Measurements from ENCODE around the gene CSF1R. TPM values are rescaled to one million over a fixed set of nuclear protein-coding genes. Genes with fewer than 3 reads are reported as not detected.

The CSF1R gene
- total RNA-seq, 8 experiments from 2014 or later, result 0.16 to 0.94 (median 0.53) TPM

DNA sequence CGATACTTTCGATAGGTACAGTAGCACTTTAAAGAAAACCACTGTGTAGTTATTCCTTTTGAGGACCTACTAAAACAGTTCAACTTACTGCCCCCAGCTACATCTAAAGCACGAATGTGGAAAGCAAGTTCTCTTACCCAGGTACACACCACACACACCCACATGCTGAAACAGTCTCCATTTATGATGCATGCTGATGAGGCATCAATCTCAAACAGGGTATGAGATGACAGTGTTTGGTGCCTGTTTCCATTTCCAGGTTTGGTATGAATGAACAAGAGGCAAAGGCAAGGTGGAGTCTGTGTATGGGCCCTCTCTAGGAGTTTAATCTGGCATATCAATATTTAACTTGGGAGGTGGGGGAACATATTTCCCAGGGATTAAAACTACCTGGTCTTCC is 71.9 kb downstream of the CSF1R start:
- in situ Hi-C loops (cut with MboI; ENCODE audit: low pct_unique_long_range_greater_than_20kb in 2 of 9, low sequenced_read_pairs in 9 of 9, unreplicated experiment in 9 of 9), result no loop called here
- WGBS, 10 experiments, result 85 to 100% (median 100%) methylated on average over 2 to 3 of the region's 3 CpGs
- Histone ChIP-seq H3K4me1 (replicated peaks in 1 of 2) (no peaks in the 10 kb centered on the region), H3K4me3 (no peak overlapping the region), H3K27ac (no peak overlapping the region)
- ATAC-seq (replicated peaks in 6 of 8), result no peak

DNA sequence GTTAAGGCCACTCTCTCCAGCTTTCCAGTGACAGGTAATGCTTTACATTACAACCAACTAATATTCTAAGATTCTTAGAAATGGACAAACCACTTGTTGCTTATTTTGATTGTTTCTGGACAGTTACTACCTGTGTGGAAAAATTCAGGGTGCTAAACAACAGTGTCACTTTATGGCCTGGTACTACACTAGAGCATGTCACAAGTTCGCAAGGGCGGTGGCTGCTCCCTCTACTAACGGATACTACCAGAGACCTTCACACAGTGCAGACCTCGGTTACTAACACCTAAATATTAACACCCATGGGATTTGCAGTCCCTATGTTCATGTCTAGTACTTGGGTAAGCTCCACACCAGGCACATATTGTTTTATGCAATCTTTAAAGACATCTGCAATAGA is 72.4 kb downstream of the CSF1R start:
- H3K27ac ChIP-seq, result no peak overlapping the region
- WGBS, 10 experiments, result 90 to 100% (median 100%) methylated on average over 1 to 4 of the region's 4 CpGs; no CpG with 5 or more reads in 2 of the 10 experiments
- no peak for ATAC-seq (replicated peaks in 6 of 8)

GRCh38 chr5:150009671-150010387 is 76.5 kb downstream of the CSF1R start:
- 55 to 100% (median 93%) methylated on average over 2 to 6 of the region's 6 CpGs; no CpG with 5 or more reads in 4 of the 10 experiments for WGBS, 10 experiments
- no peak overlapping the region for H3K4me3 ChIP-seq
- no peak overlapping the region for H3K27ac ChIP-seq
- ATAC-seq (replicated peaks in 6 of 8), result no peak
- in situ Hi-C loops (cut with MboI; ENCODE audit: low pct_unique_long_range_greater_than_20kb in 2 of 9, low sequenced_read_pairs in 9 of 9, unreplicated experiment in 9 of 9), result no loop called here
- H3K4me1 ChIP-seq (replicated peaks in 1 of 2), result no peaks in the 10 kb centered on the region

More for the DNA sequence above, 72.4 kb downstream of the CSF1R start:
- in situ Hi-C loops (cut with MboI; ENCODE audit: low pct_unique_long_range_greater_than_20kb in 2 of 9, low sequenced_read_pairs in 9 of 9, unreplicated experiment in 9 of 9), result no loop called here
- Histone ChIP-seq H3K4me1 (replicated peaks in 1 of 2) (no peaks in the 10 kb centered on the region), H3K4me3 (no peak overlapping the region)

DNA sequence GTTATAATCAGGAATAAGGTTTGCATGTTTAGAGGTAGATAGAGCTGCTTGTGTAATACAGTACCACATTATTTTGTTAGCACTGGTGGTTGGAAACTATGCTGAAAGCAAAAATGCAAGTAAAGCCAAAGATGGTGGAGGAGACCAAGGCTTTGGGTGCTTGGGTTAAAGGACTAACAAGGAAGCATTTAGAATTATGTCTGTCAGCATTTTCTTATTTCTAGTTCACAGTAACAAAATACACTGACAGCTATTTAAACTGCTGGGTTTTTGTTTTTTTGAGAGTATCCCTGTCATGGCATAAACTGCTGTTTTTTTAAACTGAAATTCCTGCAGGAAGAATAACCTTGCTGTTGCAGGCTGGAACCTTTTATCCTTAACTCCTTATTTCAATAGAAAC is 79.3 kb downstream of the CSF1R start:
- Histone ChIP-seq H3K4me1 (replicated peaks in 1 of 2) (peaks cover 5 to 6% of the 10 kb centered on the region in 2 donors), H3K27ac (no peak overlapping the region), H3K4me3 (no peak overlapping the region)
- in situ Hi-C loops (cut with MboI; ENCODE audit: low pct_unique_long_range_greater_than_20kb in 2 of 9, low sequenced_read_pairs in 9 of 9, unreplicated experiment in 9 of 9), result no loop called here
- ATAC-seq (replicated peaks in 6 of 8), result no peak

DNA sequence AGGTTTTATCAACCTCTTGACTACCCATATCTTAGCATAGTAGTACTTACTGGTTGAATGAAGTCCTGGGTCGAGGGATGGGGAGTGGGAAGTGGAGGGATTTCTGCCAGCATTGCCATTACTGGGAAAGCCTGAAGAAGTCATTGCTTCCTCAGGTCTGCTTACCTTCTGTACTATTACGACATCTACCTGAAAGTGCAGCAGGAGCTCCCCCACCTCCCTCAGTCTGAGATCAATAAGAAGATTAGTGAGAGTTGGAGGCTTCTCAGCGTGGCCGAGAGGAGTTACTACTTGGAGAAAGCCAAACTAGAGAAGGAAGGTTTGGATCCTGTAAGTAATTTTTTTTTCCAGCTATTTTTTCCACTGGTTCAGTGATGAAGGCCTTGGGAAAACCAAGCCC is 80.0 kb downstream of the CSF1R start:
- Histone ChIP-seq H3K27ac (no peak overlapping the region), H3K4me3 (no peak overlapping the region), H3K4me1 (replicated peaks in 1 of 2) (peaks cover 5 to 8% of the 10 kb centered on the region in 2 donors)
- in situ Hi-C loops (cut with MboI; ENCODE audit: low pct_unique_long_range_greater_than_20kb in 2 of 9, low sequenced_read_pairs in 9 of 9, unreplicated experiment in 9 of 9), result no loop called here
- no peak for ATAC-seq (replicated peaks in 6 of 8)
- 76 to 100% (median 95%) methylated on average over 2 to 4 of the region's 4 CpGs; no CpG with 5 or more reads in 2 of the 10 experiments for WGBS, 10 experiments

Other genes starting within 250 kb of the CSF1R start
- under 1 TPM in 7 of 8 experiments, not detected in 1; 0.07 to 0.85 (median 0.27) TPM for gene PDE6A, start 141.8 kb downstream of the CSF1R start, total RNA-seq
- 10 to 100 TPM in 2 of 8 experiments, 1 to 10 TPM in 6; 6.9 to 17.0 (median 8.1) TPM for gene SLC26A2, start 125.8 kb downstream of the CSF1R start, total RNA-seq
- 1 to 10 TPM; 3.9 to 7.3 (median 5.9) TPM for gene TIGD6, start 85.9 kb downstream of the CSF1R start, total RNA-seq
- gene HMGXB3, start 85.8 kb downstream of the CSF1R start, total RNA-seq, result 10 to 100 TPM; 16.2 to 46.4 (median 26.1) TPM
- 10 to 100 TPM in 3 of 8 experiments, 1 to 10 TPM in 4, under 1 TPM in 1; 0.38 to 42.4 (median 4.6) TPM for gene PDGFRB, start 69.3 kb upstream of the CSF1R start, total RNA-seq
- gene CDX1, start 80.2 kb upstream of the CSF1R start, total RNA-seq, result under 1 TPM in 6 of 8 experiments, not detected in 2; 0.05 to 0.84 (median 0.36) TPM
- gene SLC6A7, start 103.5 kb upstream of the CSF1R start, total RNA-seq, result 1 to 10 TPM in 1 of 8 experiments, under 1 TPM in 6, not detected in 1; 0.07 to 1.9 (median 0.14) TPM
- 1 to 10 TPM in 5 of 8 experiments, under 1 TPM in 3; 0.13 to 5.6 (median 2.7) TPM for gene CAMK2A, start 203.2 kb upstream of the CSF1R start, total RNA-seq
- 1 to 10 TPM in 3 of 8 experiments, under 1 TPM in 4, not detected in 1; 0.21 to 3.4 (median 0.49) TPM for gene ARSI, start 216.4 kb upstream of the CSF1R start, total RNA-seq